ENCODE data around the gene IGF2. TPM values are rescaled to one million over a fixed set of nuclear protein-coding genes. Genes with fewer than 3 reads are reported as not detected.

Gene IGF2
- total and polyA plus RNA-seq, 10 of the 15 experiments (the other 5 are each of a cell fraction or from before 2014, with no cell fraction given): 0.41 TPM; not detected in 9

DNA sequence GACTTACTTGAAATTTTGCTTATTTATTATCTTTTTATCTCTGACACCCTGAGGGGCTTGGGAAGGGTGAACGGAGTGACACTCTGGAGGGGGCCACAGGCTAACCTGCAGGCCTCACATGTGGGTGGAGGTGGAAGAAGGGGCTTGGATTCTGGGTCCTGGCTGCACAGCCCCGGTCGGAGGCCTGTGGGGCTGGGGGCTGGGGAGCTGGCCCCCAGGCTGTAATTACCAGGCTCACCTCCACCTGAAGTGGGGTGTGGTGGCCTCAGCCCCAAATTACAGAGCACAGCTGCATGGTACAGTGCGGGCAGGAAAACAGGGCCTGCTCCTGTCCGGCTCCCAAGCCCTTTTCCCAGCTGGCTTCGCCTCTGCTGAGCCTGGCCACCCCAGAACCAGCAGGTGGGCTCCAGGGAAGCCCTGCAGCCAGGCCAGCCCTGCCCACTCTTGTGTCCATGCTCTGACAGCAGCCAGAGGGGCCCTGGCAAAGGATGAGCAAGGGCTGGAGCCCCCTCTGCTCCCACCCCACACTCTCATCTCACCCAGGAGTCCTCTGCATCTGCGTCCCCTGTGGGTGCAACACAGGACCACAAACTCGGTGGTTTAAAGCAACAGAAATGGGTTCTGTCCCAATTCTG, 48.0 kb downstream of the IGF2 start:
- no peaks in the 10 kb centered on the region for H3K4me1 ChIP-seq (ENCODE audit: control insufficient read depth, insufficient read depth, low read length)
- H3K9ac ChIP-seq (ENCODE audit: control insufficient read depth, insufficient read depth, low read length): no peak overlapping the region
- 25% methylated on average over 8 of the region's 8 CpGs for WGBS (ENCODE audit: insufficient coverage, insufficient replicate concordance, low lambda C conversion rate, missing lambda C conversion rate)
- H3K4me3 ChIP-seq: no peak overlapping the region
- H4K20me1 ChIP-seq (ENCODE audit: control insufficient read depth, insufficient read depth): no peaks in the 10 kb centered on the region; the same call in 1 of the 2 replicates
- in situ Hi-C loops (cut with MboI) (no loop called here), intact Hi-C loops (cut with micrococcal nuclease; ENCODE audit: unreplicated experiment) (no loop called here)
- BruUV-seq (replicated peaks): no TSS peak
- no peak overlapping the region for H3K4me2 ChIP-seq (ENCODE audit: control insufficient read depth, insufficient read depth)
- no peaks in the 10 kb centered on the region for H3K79me2 ChIP-seq (ENCODE audit: control insufficient read depth, insufficient read depth, low read length)
- RAD21 ChIA-PET (ENCODE audit: unreplicated experiment): no interaction called here
- POLR2A ChIA-PET: no interaction called here
- H3K9me3 ChIP-seq (replicated peaks; ENCODE audit: control insufficient read depth, insufficient read depth, low read length): no peaks in the 10 kb centered on the region; the same call in 1 of the 3 replicates
- SMC1A ChIA-PET (ENCODE audit: uncharacterized antibody, unreplicated experiment): no interaction called here
- H3K27me3 ChIP-seq (replicated peaks in 1 of 2; ENCODE audit: control insufficient read depth in 2 of 2, insufficient read depth in 2 of 2, low read length in 1 of 2): no peaks in the 10 kb centered on the region
- no peaks in the 10 kb centered on the region for H3K36me3 ChIP-seq (ENCODE audit: control insufficient read depth in 2 of 2, insufficient read depth in 2 of 2, low read length in 1 of 2)
- CTCF ChIA-PET: no interaction called here
- no peak for ATAC-seq
- no peak overlapping the region for H3K27ac ChIP-seq (ENCODE audit: control insufficient read depth, insufficient read depth)
- FAIRE-seq: no peak
- H2AFZ ChIP-seq (ENCODE audit: control insufficient read depth, low read depth, low read length): no peak overlapping the region
- no peak for TF ChIP-seq SREBF1 (IDR thresholded peaks at IDR 0.05; ENCODE audit: low read length)
- TF ChIP-seq SREBF2 (IDR thresholded peaks at IDR 0.05; ENCODE audit: low read length): no peak
- TF ChIP-seq ZZZ3 (IDR thresholded peaks at IDR 0.05; ENCODE audit: control insufficient read depth, insufficient read length, low read depth): no peak
- TF ChIP-seq WRNIP1 (IDR thresholded peaks at IDR 0.05; ENCODE audit: borderline replicate concordance, low read depth, low read length): no peak
- TF ChIP-seq HDAC6 (IDR thresholded peaks at IDR 0.05; ENCODE audit: unreplicated experiment): no peak
- TF ChIP-seq SIX5 (IDR thresholded peaks at IDR 0.05; ENCODE audit: low read depth, low read length, severe bottlenecking): no peak
- TF ChIP-seq, protein P1, sequence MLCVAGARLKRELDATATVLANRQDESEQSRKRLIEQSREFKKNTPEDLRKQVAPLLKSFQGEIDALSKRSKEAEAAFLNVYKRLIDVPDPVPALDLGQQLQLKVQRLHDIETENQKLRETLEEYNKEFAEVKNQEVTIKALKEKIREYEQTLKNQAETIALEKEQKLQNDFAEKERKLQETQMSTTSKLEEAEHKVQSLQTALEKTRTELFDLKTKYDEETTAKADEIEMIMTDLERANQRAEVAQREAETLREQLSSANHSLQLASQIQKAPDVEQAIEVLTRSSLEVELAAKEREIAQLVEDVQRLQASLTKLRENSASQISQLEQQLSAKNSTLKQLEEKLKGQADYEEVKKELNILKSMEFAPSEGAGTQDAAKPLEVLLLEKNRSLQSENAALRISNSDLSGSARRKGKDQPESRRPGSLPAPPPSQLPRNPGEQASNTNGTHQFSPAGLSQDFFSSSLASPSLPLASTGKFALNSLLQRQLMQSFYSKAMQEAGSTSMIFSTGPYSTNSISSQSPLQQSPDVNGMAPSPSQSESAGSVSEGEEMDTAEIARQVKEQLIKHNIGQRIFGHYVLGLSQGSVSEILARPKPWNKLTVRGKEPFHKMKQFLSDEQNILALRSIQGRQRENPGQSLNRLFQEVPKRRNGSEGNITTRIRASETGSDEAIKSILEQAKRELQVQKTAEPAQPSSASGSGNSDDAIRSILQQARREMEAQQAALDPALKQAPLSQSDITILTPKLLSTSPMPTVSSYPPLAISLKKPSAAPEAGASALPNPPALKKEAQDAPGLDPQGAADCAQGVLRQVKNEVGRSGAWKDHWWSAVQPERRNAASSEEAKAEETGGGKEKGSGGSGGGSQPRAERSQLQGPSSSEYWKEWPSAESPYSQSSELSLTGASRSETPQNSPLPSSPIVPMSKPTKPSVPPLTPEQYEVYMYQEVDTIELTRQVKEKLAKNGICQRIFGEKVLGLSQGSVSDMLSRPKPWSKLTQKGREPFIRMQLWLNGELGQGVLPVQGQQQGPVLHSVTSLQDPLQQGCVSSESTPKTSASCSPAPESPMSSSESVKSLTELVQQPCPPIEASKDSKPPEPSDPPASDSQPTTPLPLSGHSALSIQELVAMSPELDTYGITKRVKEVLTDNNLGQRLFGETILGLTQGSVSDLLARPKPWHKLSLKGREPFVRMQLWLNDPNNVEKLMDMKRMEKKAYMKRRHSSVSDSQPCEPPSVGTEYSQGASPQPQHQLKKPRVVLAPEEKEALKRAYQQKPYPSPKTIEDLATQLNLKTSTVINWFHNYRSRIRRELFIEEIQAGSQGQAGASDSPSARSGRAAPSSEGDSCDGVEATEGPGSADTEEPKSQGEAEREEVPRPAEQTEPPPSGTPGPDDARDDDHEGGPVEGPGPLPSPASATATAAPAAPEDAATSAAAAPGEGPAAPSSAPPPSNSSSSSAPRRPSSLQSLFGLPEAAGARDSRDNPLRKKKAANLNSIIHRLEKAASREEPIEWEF (IDR thresholded peaks at IDR 0.05; ENCODE audit: insufficient replicate concordance, low read depth, low read length): no peak
- no peak for TF ChIP-seq JUNB (IDR thresholded peaks at IDR 0.05)
- DNase-seq (ENCODE audit: low read depth, low spot score): no peak

Measured in GM12878 (cell line).